DMS79 treated with DMSO at 0.1 percent for 48 hours (cell line): ENCODE results near the gene CPNE4.
"Not testable (repeated sequence)": the region's sequence is repeated elsewhere in the genome, so short reads cannot be mapped to it uniquely, and the experiment has no call there.

Source experiments
- DNase-seq: peaks from one replicate; lab custom pipeline; 2025; lab: John Stamatoyannopoulos, UW

CPNE4 gene

GRCh38 chr3:132034486-132035464, at the start of gene CPNE4:
TSS of gene CPNE4 (minus strand) at chr3:132035014.
- peak; percentile 94 for DNase-seq

DNA sequence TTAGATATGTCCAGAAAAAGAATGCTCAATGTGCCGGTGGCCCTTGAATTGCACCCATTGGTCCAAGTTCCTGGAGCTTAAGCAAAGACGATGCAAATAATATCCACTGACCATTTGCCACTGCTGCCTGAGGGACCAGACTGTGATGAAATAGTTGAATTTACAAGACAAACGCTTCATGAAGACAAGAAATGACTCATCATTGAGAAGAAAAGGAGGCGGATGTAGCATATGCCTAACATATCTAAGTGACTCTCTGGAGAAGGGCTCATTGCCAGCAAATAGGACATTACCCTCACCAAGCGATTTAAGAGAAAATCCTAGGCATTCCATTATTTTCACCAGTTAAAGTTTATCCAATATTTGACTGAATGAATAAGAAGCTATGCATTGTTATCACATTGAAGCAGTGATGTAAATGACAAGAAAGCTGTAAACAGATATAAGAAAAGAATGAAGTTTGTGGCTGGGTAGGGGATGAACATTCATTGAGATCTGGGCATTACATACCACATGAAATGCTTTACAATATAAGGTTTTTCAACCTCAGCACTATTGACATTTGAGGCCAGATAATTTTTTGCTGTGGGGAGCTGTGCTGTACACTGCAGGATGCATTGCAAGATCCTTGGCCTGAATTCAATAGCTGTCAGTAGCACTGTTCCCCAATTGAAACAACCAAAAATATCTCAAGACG, 48.9 kb upstream of the CPNE4 start:
- no peak for DNase-seq

DNA sequence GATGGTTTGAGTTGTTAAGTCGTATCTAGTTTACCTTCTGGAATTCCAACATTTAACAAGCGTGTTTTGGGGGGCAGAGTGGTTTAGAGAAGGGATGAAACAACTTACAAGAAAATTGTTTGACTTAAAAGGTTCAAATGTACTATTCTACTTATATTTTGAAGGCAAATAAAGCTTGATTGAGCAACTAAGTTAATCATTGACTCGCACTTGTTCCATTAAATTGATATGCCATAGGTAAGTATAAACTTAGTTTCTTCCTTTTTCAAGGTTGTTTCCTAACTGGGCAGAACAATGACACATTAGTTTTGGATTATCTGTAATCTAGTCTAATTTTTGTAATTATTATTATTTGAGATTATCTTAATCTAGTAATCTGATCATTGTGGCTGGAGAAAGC, 48.3 kb upstream of the CPNE4 start:
- DNase-seq: no peak

GRCh38 chr3:132079147-132079546, 44.3 kb upstream of the CPNE4 start:
- DNase-seq: no peak

DNA sequence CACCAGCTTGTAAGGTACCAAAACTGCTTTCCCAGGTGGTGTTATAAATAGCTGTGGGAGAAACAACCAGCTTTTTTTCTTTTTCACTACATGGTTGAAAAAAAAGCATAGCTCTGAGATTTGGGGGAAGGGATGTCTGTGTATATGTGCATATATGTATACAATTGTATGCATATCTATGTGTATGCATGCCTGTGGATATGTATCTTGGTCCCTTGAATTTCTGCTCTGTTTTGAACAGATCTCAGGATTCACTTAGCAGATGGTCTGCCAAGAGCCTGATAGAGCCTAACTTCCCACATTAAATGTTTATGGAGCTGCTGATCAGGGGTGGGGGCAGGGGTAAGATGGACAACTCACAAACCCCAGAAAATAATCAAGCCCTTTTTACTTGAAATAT, 39.0 kb upstream of the CPNE4 start:
- no peak for DNase-seq

DNA sequence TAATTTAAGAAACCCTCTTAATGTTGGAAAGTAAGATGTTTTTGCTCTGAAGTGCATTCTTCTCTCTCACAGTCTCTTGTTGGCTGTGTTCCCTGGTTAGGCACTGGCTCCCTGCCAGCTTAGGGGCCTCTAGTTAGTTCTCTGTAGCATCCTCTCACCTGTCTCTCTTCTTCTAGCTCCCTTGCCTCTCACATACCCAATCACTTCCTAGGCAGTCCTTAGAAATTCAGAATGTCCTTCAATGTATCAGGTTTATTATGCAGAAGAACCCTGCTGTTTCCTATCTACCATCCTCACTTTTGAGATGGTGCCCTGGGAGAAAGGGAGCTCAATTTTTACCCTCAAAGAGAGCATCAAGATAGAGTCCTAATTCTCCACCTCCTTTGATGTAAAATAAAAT, 36.2 kb upstream of the CPNE4 start:
- peak; percentile 89 for DNase-seq

- DNase-seq: no peak
Observed at GRCh38 chr3:132064114-132064513, 29.3 kb upstream of the CPNE4 start.

DNA sequence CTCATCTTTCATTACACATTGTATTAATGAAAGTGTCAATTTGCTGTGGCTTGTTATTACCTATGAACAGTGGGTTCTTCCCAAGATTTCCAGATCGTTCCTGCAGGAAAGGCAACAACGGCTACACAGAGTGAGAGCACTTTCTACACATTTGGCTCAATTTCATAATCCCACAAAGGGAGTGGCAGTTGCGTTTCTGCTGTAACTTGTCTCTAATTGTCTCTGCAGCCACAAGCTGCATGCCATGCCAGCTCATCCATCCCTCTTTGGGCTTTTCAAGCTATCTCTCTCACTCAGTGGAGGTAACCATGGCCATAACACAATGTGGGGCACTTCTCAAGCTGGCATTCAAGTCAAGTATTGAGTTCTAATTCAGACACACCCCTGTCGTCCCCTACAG, 27.7 kb upstream of the CPNE4 start:
- no peak for DNase-seq

DNA sequence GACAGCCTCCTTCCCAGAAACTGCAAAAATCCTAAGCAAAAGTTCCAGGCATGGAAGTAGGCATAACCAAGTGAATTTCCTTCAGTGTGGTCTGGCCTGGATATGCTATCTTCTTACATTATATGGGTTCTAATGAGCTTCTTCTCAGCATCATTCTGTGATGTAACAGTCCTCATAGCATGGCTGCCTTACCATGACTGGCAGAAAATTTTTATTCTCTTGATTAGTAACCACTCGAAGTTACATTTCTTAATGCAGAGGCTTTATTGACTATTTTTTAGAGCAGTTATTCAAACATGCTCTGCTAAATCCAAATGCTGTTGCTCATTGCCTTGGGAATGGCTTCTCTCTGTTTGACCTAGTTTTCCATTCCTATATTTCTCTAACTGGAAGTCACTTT, 21.1 kb upstream of the CPNE4 start:
- no peak for DNase-seq

GRCh38 chr3:132047209-132047608, 12.4 kb upstream of the CPNE4 start:
- DNase-seq: no peak

DNA sequence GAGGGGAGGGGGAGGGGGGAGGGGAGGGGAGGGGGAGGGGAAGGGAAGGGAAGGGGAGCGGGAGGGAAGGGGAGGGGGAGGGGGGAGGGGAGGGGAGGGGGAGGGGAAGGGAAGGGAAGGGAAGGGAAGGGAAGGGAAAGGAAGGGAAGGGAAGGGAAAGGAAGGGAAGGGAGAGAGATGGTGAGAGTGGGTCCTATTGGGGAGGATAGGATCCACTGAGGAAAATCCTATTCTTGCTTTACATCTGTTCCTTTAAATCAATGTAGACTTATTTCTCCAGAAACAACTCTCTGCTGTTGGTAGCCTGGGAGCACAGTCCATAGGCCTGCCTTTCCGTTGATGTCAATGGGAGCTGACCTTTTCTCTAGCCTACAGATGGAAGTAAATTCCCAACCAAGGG, 10.1 kb upstream of the CPNE4 start:
- DNase-seq: not testable (repeated sequence)

DNA sequence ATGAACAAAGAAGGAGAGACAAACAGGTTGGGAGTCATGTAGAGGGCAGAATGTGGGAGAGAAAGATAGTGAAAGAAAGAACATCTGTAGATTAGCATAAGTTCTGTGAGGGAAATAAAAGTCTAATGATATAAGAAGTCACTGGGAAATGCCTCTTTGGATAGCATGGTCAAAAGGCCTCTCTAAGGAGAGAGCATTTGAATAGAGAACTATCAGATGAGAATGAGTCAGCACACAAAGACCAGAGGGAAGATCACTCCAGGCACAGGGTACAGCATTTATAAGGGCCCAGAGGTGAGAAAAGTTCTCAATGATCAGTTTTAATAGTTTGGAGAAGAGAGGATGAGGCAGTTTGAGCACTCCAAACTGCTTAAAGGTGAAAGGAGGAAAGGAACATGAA, 7.9 kb upstream of the CPNE4 start:
- DNase-seq: no peak

- peak; percentile 63 for DNase-seq
Observed at GRCh38 chr3:132038198-132038825, 3.5 kb upstream of the CPNE4 start.

DNA sequence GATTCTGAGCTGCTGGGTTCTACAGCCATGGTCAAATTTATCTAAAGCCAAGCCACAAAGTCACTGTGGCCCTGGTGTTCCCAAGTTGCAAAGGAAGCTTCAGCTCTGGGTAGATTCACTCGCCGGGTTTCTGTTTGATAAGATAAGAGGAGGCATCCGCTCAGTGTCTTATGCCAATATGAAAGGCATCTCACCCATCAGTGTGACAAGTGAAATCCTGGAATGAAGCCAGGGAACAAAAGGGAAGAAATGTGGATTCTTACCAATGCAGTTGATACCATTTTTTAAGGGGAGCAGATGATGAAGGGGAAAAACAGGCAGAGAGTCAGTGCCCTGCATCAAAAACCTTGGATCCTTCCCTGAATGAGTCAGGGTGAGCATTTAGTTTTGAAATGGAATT, 2.8 kb upstream of the CPNE4 start:
- no peak for DNase-seq

DNA sequence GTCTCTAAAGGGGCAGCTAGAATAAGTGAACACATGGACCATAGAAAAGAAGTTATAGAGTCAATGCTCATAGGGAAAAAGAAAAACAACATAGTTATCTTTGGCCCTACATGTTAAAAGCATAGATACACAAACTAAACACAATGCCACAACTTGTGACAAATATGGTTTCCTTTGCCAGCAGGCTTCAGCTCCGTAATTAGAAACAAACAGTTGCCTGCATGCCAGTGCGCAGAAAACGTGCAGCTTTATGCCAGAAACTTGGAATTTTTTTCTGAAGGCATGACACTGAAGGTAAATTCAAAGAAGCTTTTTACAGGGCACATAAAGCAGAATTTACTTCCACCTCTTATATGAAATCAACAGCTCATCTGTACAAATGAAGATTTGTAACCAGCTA, 2.2 kb upstream of the CPNE4 start:
- DNase-seq: no peak

DNA sequence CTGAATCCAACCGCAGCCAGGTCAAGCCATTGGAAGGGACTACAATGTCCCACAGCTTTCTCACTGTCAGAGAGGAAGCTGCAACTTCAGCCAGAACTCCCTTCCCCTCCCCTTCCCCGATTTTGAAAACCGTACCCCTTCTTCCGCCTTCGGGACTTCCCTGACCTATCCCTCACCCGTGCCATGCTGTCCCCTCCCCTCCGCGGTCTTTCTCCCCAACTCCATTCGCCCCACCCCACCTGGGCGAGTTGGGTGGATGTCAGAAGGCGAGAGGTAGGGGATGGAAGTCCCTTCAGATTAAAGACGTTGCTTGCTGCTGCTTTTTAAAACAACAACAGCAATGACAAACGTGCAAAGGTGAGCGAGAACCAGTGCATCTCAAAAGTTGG, 723 bp downstream of the CPNE4 start:
- no peak for DNase-seq

DNA sequence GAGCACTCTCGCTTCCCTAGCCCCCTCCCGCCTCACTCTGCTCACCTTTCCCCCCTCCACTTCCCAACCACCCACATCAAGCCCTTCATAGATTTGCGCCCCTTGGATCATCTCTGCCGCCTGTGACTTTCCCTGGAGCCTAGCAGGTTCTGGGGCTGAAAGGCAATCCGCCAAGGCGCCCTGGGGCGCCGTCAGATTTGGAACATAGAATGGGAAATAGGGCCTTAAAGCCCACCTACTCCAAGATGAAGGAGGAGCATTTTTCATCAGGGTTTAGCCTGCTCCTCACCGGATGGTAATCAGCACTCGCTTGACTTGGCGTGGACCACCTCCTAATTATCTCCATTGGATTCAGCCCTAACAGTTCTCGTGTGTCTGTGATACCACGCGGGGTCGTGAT, 1.3 kb downstream of the CPNE4 start:
- peak; percentile 52 for DNase-seq

- no peak for DNase-seq
Observed at GRCh38 chr3:132032959-132033358, 1.9 kb downstream of the CPNE4 start.

DNA sequence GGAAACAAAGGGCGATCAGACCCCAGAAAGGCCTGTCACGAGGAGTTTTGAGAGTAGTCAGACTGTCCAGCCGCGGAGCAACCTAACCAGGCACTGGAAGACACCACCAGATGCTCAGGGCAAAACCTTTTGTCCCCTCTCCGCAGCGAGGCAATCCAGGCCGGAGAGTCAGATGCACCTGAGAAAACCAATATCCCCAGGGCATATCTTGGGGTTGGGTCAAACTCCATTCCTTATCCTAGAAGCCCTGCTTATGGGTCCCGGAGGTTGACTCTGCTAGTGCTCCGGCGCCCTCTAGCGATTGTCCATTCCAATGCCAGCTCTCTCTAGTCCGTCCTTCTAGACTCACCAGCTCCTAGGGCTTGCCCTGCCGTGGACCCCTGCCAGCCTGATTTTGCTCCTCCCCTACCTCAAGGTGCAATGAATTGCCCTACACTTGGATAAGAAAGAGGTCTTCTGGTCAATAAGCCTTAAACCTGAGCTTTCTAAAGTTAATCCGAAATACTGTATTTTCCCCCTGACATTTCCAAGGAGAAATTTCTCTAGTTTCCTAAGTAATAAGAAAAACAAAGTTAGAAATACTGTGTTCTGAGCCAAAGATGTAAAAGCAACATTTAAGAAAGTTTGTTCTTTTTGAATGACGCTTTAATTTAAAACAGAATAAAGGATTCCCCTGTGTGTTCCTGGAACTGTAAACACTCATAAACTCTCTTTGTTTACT, 5.5 kb downstream of the CPNE4 start:
- peak; percentile 93 for DNase-seq

- DNase-seq: no peak
Observed at GRCh38 chr3:132022914-132023313, 11.9 kb downstream of the CPNE4 start.

DNA sequence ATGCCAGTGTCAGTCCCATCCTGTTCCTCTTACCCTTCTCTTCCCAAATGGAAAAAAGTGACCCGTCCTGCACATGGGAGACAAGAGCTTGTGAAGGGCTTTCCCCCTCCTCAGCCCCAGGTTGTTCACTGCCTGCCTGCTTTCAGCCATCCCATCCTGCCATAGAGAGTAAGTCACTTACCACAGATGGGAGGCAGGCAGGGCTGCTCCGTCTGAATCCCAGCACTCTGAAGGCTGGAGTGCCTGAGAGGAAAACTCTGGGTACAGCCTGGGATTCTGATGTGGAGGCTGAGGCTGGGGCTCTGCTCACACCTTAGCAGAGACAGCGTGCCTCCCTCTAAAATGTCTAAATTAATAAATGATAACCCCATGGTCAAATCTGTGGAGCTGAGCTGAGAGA, 14.8 kb downstream of the CPNE4 start:
- DNase-seq: no peak

- DNase-seq: no peak
Observed at GRCh38 chr3:132017137-132017536, 17.7 kb downstream of the CPNE4 start.
